Upper lobe of right lung (tissue), 1 donor: ENCODE measurements around the gene MAP2K5. TPM values are rescaled to one million over a fixed set of nuclear protein-coding genes. Genes with fewer than 3 reads are reported as not detected.

Source experiments
- ATAC-seq: fragments of 200-7000 bp; cut with Tn5 transposase; one replicate; pipeline ENCODE4 v1.9.1; 2020; ENCODE audit warnings: mild to moderate bottlenecking, moderate library complexity
- DNase-seq: peaks from one replicate; pipeline ENCODE4 v3.0.0-alpha.2; 2020
- H3K27ac ChIP-seq: fragments of 200-600 bp; one replicate; pipeline ENCODE4 v1.8.0; 2022
- H3K27me3 ChIP-seq: fragments of 200-600 bp; one replicate; pipeline ENCODE4 v1.8.0; 2022; ENCODE audit warnings: mild to moderate bottlenecking
- H3K36me3 ChIP-seq: fragments of 200-600 bp; one replicate; pipeline ENCODE4 v1.8.0; 2022
- H3K4me1 ChIP-seq: fragments of 200-600 bp; one replicate; pipeline ENCODE4 v1.8.0; 2022
- H3K4me3 ChIP-seq: fragments of 200-600 bp; one replicate; pipeline ENCODE4 v1.8.0; 2022; ENCODE audit warnings: mild to moderate bottlenecking
- H3K9me3 ChIP-seq: fragments of 200-600 bp; one replicate; pipeline ENCODE4 v1.8.0; 2022
- intact Hi-C: fragments of 100-400 bp; cut with DNase I; formaldehyde crosslinking; loops from one replicate; pipeline ENCODE4 v1.11.0; 2022
- total RNA-seq: library from RNA; stranded (reverse); fragmentation: NEBNext Ultra II Directional; extraction: Animal tissue kit (Norgen Biotek cat#: 25700); gene quantifications from one replicate; pipeline ENCODE4 v1.2.1, GENCODE V29; 2021
- TF ChIP-seq, protein P1 (sequence below): fragments of 200-600 bp; IDR thresholded peaks from one replicate; pipeline ENCODE4 v1.8.0; 2022; ENCODE audit warnings: antibody characterized with exemption
- donor health status: DM: no; HTN: yes; CAD: no; lungs with severe emphysema.

Gene MAP2K5
- total RNA-seq, 1 donor from 2014 or later: 18.3 TPM

- no peak for ATAC-seq
- H3K36me3 ChIP-seq: no peaks in the 10 kb centered on the region
- DNase-seq: no peak
- no peak overlapping the region for H3K4me3 ChIP-seq
- no peak overlapping the region for H3K27ac ChIP-seq
- no peaks in the 10 kb centered on the region for H3K4me1 ChIP-seq
- TF ChIP-seq, protein P1, sequence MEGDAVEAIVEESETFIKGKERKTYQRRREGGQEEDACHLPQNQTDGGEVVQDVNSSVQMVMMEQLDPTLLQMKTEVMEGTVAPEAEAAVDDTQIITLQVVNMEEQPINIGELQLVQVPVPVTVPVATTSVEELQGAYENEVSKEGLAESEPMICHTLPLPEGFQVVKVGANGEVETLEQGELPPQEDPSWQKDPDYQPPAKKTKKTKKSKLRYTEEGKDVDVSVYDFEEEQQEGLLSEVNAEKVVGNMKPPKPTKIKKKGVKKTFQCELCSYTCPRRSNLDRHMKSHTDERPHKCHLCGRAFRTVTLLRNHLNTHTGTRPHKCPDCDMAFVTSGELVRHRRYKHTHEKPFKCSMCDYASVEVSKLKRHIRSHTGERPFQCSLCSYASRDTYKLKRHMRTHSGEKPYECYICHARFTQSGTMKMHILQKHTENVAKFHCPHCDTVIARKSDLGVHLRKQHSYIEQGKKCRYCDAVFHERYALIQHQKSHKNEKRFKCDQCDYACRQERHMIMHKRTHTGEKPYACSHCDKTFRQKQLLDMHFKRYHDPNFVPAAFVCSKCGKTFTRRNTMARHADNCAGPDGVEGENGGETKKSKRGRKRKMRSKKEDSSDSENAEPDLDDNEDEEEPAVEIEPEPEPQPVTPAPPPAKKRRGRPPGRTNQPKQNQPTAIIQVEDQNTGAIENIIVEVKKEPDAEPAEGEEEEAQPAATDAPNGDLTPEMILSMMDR: no peak
- intact Hi-C loops: no loop called here
- no peaks in the 10 kb centered on the region for H3K9me3 ChIP-seq
- no peaks in the 10 kb centered on the region for H3K27me3 ChIP-seq
Measured at GRCh38 chr15:67775998-67776397, 233.5 kb downstream of the MAP2K5 start.

DNA sequence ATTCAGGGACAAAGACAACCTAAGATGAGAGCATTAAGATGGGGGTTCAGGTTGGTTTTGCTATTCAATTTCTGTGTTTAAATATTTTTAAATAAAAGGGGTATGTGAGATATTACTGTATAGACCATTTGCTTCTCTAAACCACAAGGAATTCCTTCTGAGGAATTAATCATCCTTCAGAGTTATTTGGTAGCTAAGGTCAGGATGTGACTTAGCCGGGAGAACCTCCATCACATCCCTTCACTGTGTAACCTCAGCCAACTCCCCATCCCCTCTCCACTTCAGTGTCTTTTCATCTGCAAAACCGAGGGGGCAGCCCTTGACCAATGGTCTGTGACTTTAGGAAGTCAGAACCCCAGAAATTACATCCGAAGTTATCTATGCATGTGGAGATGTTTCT lies 234.1 kb downstream of the MAP2K5 start:
- TF ChIP-seq, protein P1: no peak
- DNase-seq (no peak), ATAC-seq (no peak)
- intact Hi-C loops: no loop called here
- no peaks in the 10 kb centered on the region for H3K9me3 ChIP-seq
- no peak overlapping the region for H3K27ac ChIP-seq
- no peak overlapping the region for H3K4me3 ChIP-seq
- H3K4me1 ChIP-seq: no peaks in the 10 kb centered on the region
- no peaks in the 10 kb centered on the region for H3K27me3 ChIP-seq
- no peaks in the 10 kb centered on the region for H3K36me3 ChIP-seq

- Histone ChIP-seq H3K4me3 (no peak overlapping the region), H3K36me3 (no peaks in the 10 kb centered on the region), H3K27me3 (no peaks in the 10 kb centered on the region), H3K9me3 (no peaks in the 10 kb centered on the region), H3K4me1 (no peaks in the 10 kb centered on the region), H3K27ac (no peak overlapping the region)
- intact Hi-C loops: no loop called here
- DNase-seq (no peak), ATAC-seq (no peak)
- TF ChIP-seq, protein P1: no peak
Measured at GRCh38 chr15:67777071-67777470, 234.6 kb downstream of the MAP2K5 start.

DNA sequence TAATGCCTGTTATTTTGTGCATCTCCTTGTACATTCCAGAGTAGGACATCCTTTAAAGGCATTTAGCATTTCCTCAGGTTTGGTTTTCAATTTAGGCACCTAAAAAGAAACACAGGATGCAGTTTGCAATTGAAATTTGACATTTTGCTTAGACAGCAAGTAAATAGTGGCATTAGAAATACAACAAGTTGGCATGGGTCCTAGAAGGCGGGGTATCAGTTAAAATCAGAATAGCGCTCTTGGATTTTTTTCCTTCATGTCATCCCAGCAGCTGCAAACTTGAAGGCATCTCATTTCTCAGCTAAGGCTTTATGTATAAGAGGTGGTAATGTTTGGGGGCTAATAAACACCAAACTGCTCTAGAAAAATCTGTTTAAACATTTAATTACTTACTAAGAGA lies 235.3 kb downstream of the MAP2K5 start:
- ATAC-seq (no peak), DNase-seq (no peak)
- no peaks in the 10 kb centered on the region for H3K27me3 ChIP-seq
- H3K27ac ChIP-seq: no peak overlapping the region
- H3K9me3 ChIP-seq: no peaks in the 10 kb centered on the region
- intact Hi-C loops: no loop called here
- no peak overlapping the region for H3K4me3 ChIP-seq
- H3K4me1 ChIP-seq: no peaks in the 10 kb centered on the region
- H3K36me3 ChIP-seq: no peaks in the 10 kb centered on the region
- TF ChIP-seq, protein P1: no peak

- Histone ChIP-seq H3K27ac (no peak overlapping the region), H3K9me3 (no peaks in the 10 kb centered on the region), H3K36me3 (no peaks in the 10 kb centered on the region), H3K4me3 (no peak overlapping the region), H3K4me1 (no peaks in the 10 kb centered on the region), H3K27me3 (no peaks in the 10 kb centered on the region)
- intact Hi-C loops: no loop called here
- no peak for ATAC-seq
- TF ChIP-seq, protein P1: no peak
- DNase-seq: no peak
Measured at GRCh38 chr15:67778968-67779548, 236.6 kb downstream of the MAP2K5 start.
